ENCODE measurements around the gene DUSP1. TPM values are rescaled to one million over a fixed set of nuclear protein-coding genes. Genes with fewer than 3 reads are reported as not detected.

Gene DUSP1
- total and polyA plus RNA-seq, 10 of the 15 experiments (the other 5 are each of a cell fraction or from before 2014, with no cell fraction given): 1.4 to 6.2 (median 3.9) TPM

GRCh38 chr5:172733131-172733973, 37.6 kb downstream of the DUSP1 start:
- RAD21 ChIA-PET (ENCODE audit: unreplicated experiment): interaction anchor here (1.1 to 1.2 kb wide), 2 partner anchors 28 to 172 kb away, joined by 3 read pairs; no protein-coding TSS in a partner anchor
- SMC1A ChIA-PET (ENCODE audit: uncharacterized antibody, unreplicated experiment): interaction anchor here (0.8 to 1.7 kb wide), 2 partner anchors 10 to 18 kb away, joined by 3 to 5 read pairs; no protein-coding TSS in a partner anchor
- no TSS peak for BruUV-seq (replicated peaks)
- Histone ChIP-seq H2AFZ (ENCODE audit: control insufficient read depth, low read depth, low read length) (no peak overlapping the region), H3K4me2 (ENCODE audit: control insufficient read depth, insufficient read depth) (no peak overlapping the region), H4K20me1 (ENCODE audit: control insufficient read depth, insufficient read depth) (no peaks in the 10 kb centered on the region), H3K4me3 (no peak overlapping the region), H3K79me2 (ENCODE audit: control insufficient read depth, insufficient read depth, low read length) (no peaks in the 10 kb centered on the region), H3K9me3 (replicated peaks; ENCODE audit: control insufficient read depth, insufficient read depth, low read length) (no peaks in the 10 kb centered on the region), H3K36me3 (ENCODE audit: control insufficient read depth in 2 of 2, insufficient read depth in 2 of 2, low read length in 1 of 2) (no peaks in the 10 kb centered on the region), H3K27ac (ENCODE audit: control insufficient read depth, insufficient read depth) (no peak overlapping the region), H3K4me1 (ENCODE audit: control insufficient read depth, insufficient read depth, low read length) (no peaks in the 10 kb centered on the region), H3K27me3 (replicated peaks in 1 of 2; ENCODE audit: control insufficient read depth in 2 of 2, insufficient read depth in 2 of 2, low read length in 1 of 2) (peaks cover 0 to 2% of the 10 kb centered on the region in 2 experiments; a peak in 2 of 4 replicates), H3K9ac (ENCODE audit: control insufficient read depth, insufficient read depth, low read length) (no peak overlapping the region)
- intact Hi-C loops (cut with micrococcal nuclease; ENCODE audit: unreplicated experiment): no loop called here
- in situ Hi-C loops (cut with MboI): no loop called here
- POLR2A ChIA-PET: no interaction called here
- CTCF ChIA-PET: interaction anchor here (0.7 kb wide), 1 partner anchor 36 kb away, joined by 3 read pairs; no protein-coding TSS in a partner anchor
- TF ChIP-seq ZNF592 (IDR thresholded peaks at IDR 0.05): no peak
- FAIRE-seq (no peak), ATAC-seq (no peak), DNase-seq (ENCODE audit: low read depth, low spot score) (no peak)
- WGBS (ENCODE audit: insufficient coverage, insufficient replicate concordance, low lambda C conversion rate, missing lambda C conversion rate): 43% methylated on average over 17 of the region's 17 CpGs

All from GM12878 (cell line).